ENCODE data around the gene CCL21. TPM values are rescaled to one million over a fixed set of nuclear protein-coding genes. Genes with fewer than 3 reads are reported as not detected.
"Not testable (repeated sequence)": the region's sequence is repeated elsewhere in the genome, so short reads cannot be mapped to it uniquely, and the experiment has no call there.

CCL21 gene
- total RNA-seq, 4 donors from 2014 or later: 0.87 to 1.9 (median 0.91) TPM; not detected in 1

GRCh38 chr9:34742710-34743109 is 32.8 kb upstream of the CCL21 start:
- H3K9me3 ChIP-seq: no peaks in the 10 kb centered on the region
- in situ Hi-C loops (cut with MboI; ENCODE audit: low sequenced_read_pairs in 4 of 4) (no loop called here), intact Hi-C loops (cut with DNase I; ENCODE audit: low total_unique reads) (no loop called here)
- no peak for TF ChIP-seq CTCF (IDR thresholded peaks at IDR 0.05 in 4 of 5, conservative IDR thresholded peaks at IDR 0.05 in 1 of 5)
- no peak for TF ChIP-seq POLR2A (IDR thresholded peaks at IDR 0.05)
- H3K27ac ChIP-seq: no peak overlapping the region
- H3K36me3 ChIP-seq: no peaks in the 10 kb centered on the region
- DNase-seq: no peak
- no peaks in the 10 kb centered on the region for H3K4me1 ChIP-seq
- no peak overlapping the region for H3K4me3 ChIP-seq
- ATAC-seq: no peak
- no peaks in the 10 kb centered on the region for H3K27me3 ChIP-seq

GRCh38 chr9:34741628-34742027 is 31.7 kb upstream of the CCL21 start:
- in situ Hi-C loops (cut with MboI; ENCODE audit: low sequenced_read_pairs in 4 of 4) (no loop called here), intact Hi-C loops (cut with DNase I; ENCODE audit: low total_unique reads) (no loop called here)
- Histone ChIP-seq H3K4me3 (no peak overlapping the region), H3K36me3 (no peaks in the 10 kb centered on the region), H3K27ac (no peak overlapping the region), H3K27me3 (no peaks in the 10 kb centered on the region), H3K9me3 (no peaks in the 10 kb centered on the region), H3K4me1 (no peaks in the 10 kb centered on the region)
- no peak for DNase-seq
- ATAC-seq: no peak
- TF ChIP-seq CTCF (IDR thresholded peaks at IDR 0.05 in 4 of 5, conservative IDR thresholded peaks at IDR 0.05 in 1 of 5): no peak
- no peak for TF ChIP-seq POLR2A (IDR thresholded peaks at IDR 0.05)

- not testable (repeated sequence) for ATAC-seq, DNase-seq
Measured at GRCh38 chr9:34740176-34740575, 30.2 kb upstream of the CCL21 start.

DNA sequence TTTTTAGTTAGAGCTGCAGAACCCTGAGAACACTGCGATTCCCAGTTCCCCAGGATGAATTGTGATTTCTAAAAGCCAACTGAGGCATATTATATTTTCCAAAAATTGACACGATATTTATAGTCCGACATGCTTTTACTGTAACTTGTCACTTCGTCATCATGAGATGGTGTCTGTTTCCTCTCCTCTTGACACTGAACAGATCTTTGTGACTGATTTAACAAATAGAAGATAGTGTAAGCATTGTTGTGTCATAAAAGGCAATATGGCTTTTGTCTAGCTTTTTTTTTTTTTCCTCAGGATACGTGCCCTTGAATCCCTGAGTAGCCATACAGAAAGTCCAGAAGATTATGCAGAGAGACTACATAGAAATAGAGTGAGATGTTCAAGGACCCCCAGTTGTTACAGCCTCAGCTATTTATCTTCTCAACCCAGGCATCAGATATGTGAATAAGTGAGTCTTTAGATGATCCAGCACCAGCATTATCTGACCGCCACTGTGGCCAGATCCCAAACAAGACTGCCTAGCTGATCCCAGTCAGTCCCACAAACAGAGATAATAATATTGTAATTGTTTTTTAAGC is 27.8 kb upstream of the CCL21 start:
- Histone ChIP-seq H3K9me3 (no peaks in the 10 kb centered on the region), H3K4me3 (no peak overlapping the region), H3K36me3 (no peaks in the 10 kb centered on the region), H3K27ac (no peak overlapping the region), H3K27me3 (no peaks in the 10 kb centered on the region), H3K4me1 (no peaks in the 10 kb centered on the region)
- intact Hi-C loops (cut with DNase I; ENCODE audit: low total_unique reads) (no loop called here), in situ Hi-C loops (cut with MboI; ENCODE audit: low sequenced_read_pairs in 4 of 4) (no loop called here)
- TF ChIP-seq POLR2A (IDR thresholded peaks at IDR 0.05) (no peak), CTCF (IDR thresholded peaks at IDR 0.05 in 4 of 5, conservative IDR thresholded peaks at IDR 0.05 in 1 of 5) (no peak)
- no peak for ATAC-seq
- no peak for DNase-seq

More at GRCh38 chr9:34740176-34740575, 30.2 kb upstream of the CCL21 start:
- H3K4me3 ChIP-seq; intact Hi-C loops (cut with DNase I; ENCODE audit: low total_unique reads); H3K9me3 ChIP-seq; H3K36me3 ChIP-seq; H3K27me3 ChIP-seq; in situ Hi-C loops (cut with MboI; ENCODE audit: low sequenced_read_pairs in 4 of 4); H3K27ac ChIP-seq; H3K4me1 ChIP-seq: not testable (repeated sequence)

DNA sequence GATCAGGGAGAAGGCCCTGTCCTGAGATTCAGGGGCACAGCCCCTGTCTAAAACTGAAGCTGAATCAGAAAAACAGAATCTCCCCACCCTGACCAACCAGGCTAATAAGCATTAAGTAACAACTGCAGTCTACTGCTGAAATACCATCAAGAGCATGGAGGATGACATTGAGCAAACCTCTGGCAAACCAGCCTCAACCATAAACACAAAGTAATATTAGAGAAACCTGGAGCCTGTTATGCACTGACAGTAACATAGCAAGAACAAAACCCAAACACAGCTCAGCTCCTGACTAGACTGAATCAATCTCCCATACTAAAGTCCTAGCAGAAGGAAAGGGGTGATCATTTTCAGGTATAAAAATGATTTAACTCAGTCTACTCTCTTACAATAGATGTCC is 24.8 kb upstream of the CCL21 start:
- no peak for ATAC-seq
- in situ Hi-C loops (cut with MboI; ENCODE audit: low sequenced_read_pairs in 4 of 4) (no loop called here), intact Hi-C loops (cut with DNase I; ENCODE audit: low total_unique reads) (no loop called here)
- TF ChIP-seq CTCF (IDR thresholded peaks at IDR 0.05 in 4 of 5, conservative IDR thresholded peaks at IDR 0.05 in 1 of 5) (no peak), POLR2A (IDR thresholded peaks at IDR 0.05) (no peak)
- Histone ChIP-seq H3K27me3 (no peaks in the 10 kb centered on the region), H3K4me1 (no peaks in the 10 kb centered on the region), H3K4me3 (no peak overlapping the region), H3K36me3 (no peaks in the 10 kb centered on the region), H3K27ac (no peak overlapping the region), H3K9me3 (no peaks in the 10 kb centered on the region)
- no peak for DNase-seq
